Left lobe of liver (tissue), 2 donors: Measurements from ENCODE around the gene TMEM81. TPM values are rescaled to one million over a fixed set of nuclear protein-coding genes. Genes with fewer than 3 reads are reported as not detected.
A peak's percentile ranks its signal among the peaks of the same experiment; 100 is the strongest.

ENCODE experiments used
- ATAC-seq: fragments of 200-7000 bp; cut with Tn5 transposase; one replicate; pipeline ENCODE4 v1.9.1; 2020; ENCODE audit warnings: mild to moderate bottlenecking, moderate library complexity
- DNase-seq: peaks from one replicate; pipeline ENCODE4 v3.0.0-alpha.2; 2020; ENCODE audit warnings: low spot score
- total RNA-seq: library from RNA; stranded (reverse); gene quantifications from one replicate; pipeline ENCODE4 v1.2.1, GENCODE V29; 2021
- donor health status: DM: no; HTN: no; CAD: no; lungs with moderate emphysema.
- donor health status: DM: no; HTN: yes; CAD: no.

Gene TMEM81
- total RNA-seq, 1 donor from 2014 or later: 2.2 TPM

DNA sequence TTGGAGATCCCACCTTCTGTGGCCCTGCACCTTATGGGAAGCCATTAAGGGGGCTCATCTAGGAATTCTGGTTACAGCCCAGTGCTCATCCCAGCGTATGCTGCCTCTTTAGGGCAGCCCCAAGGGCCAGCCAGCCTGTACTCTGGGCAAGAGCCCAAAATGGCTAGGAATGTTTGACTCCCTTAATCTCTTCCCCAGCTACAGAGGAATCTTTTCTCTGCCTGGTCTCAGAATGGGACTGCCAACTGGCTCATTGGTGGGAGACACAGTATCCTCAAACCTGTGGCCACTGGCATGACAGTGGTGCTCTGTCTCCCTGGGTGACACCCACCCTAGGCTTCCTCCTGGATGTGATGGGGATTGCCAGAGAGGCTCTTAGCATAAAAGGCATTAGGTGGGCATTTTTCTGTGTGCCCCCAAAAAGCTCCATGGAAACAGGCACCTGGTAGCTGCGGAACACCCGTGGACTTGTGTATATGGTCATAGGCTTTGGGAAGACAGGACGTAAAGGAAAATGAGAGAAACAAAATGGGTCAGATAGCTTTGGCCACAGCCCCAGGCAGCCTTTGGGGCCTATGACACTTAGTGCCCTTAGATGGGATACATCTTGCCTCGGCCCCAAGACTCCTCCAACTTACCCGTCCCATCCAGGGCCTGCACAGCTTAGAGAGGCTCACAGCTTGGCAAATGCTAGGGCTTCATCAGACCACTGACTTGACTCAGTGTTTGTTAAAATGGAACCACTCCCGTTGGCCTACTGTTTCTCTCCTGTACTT, 6.9 kb downstream of the TMEM81 start:
- no peak for DNase-seq
- ATAC-seq: no peak

DNA sequence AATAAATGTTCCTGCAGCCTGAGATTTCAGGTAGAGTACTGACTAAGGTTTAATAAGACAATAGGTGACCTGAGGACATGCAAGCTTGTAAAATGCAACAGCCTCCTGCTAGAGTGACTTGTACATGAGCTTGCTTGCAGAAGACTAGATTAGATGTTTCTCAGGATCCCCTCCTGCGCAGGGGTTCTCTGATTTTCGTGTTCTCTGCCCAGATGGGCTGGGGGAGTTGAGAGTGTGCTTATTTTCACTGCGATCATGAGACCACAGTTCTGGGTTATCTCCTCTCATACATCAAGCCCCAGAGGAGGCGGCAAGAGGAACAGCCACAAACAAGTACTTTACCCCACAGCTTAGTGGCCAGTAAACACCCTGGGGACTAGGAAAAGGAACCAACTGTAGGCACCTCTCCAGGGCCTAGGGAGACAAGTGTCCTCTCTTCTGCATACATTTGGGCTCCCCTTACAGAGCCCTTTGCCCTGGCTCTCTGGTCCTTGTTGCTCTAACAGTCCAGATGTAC, 8.0 kb downstream of the TMEM81 start:
- ATAC-seq: no peak
- no peak for DNase-seq

DNA sequence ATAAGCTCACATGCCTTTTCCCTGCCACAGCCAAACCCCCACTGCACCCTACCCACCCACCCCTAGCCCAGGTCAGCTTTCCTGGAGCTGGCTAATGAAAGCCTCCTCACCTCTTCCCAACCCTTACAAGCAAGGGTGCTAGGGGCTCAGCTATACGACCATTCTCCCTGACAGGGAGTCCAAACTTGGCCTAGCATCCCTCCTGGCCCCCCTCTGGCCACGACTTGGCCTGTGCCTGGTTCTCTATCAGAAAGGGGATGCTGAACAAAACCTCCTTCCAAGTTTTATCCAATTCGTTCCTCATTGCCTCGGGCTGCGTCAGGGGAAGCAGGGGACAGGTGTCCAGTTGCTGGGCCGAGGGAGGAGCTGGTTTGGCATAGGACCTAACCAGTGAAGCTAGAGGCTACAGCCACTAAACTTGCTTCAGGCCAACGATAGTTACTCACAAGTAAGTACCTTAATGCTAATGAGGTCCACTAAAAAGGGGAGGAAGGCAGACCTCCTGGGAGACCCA, 8.6 kb downstream of the TMEM81 start:
- DNase-seq (no peak), ATAC-seq (no peak)

DNA sequence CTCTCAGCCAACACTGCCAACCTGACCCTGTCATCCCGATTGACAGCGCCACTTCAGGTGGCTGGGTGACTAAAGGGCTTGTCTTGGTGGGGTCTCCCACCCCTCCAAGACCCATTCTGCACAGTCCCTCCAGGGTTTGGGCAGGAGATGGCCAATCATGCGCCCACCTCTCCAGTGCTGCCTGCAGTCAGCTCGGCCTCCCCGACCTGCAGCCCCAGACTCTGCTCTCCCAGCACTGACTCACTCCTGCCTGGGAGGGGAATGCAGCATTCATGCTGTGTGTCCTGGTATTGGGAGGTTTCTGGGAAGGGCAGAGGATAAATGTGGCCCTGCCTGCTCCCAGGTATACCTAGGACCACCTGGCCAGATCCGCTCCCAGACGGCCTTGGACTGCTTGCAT, 9.7 kb downstream of the TMEM81 start:
- no peak for ATAC-seq
- DNase-seq: no peak

DNA sequence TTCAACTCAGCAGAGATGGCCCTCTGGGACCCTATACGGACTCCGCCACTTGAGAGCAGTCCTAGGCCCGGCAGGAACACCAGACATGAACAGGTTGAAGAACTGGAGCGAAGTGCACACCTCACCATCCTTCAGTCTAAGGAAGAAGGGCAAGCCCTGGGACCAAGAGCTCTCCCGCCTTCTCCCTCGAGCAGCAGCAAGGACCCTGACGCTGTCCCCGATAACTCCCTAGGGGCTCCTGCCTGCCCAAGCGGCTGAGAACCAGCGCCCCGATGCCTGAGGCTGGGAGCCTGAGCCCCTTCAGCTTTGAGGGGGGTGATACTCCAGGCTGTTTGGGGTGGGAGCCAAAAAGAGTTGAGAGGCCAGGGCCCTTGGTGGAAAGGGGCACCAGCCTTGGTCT, 10.2 kb downstream of the TMEM81 start:
- DNase-seq (no peak), ATAC-seq (no peak)

DNA sequence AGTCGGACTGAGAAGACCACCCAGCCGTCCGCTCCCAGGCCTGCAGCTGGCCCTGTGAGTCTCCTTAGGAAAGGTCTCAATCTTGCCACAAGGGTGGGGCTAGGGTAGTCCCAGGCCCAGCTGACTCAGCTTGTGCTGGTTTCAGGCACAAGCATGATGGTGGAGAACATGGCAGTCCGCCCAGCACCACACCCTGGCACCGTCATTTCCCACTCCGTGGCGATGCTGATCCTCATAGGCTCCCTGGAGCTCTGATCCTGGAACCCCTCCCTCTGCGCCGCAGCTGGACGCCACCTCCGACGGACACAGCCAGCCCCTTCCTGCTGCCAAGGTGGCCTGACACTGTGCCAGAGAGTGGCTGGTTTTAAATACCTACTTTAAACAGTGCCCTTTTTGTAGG, 10.7 kb downstream of the TMEM81 start:
- DNase-seq: no peak
- ATAC-seq: no peak

DNA sequence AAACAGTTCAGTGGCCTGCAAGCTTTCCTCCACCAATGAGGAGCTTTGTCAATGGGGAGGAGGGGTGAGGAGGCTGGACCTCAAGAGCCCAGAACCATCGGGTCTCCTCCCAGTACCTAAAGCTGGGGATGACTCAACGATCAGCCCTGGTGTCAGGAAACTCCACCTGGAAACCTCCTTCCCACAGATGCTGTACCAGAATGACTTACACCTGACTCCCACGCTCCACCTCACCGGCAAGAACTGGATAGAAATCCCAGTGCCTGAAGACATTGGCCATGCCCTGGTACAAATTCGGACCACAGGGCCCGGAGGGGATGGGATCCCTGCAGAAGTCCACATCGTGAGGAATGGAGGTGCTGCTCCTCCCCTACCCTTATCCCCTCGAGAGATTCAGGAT, 11.4 kb downstream of the TMEM81 start:
- no peak for DNase-seq
- ATAC-seq: no peak

DNA sequence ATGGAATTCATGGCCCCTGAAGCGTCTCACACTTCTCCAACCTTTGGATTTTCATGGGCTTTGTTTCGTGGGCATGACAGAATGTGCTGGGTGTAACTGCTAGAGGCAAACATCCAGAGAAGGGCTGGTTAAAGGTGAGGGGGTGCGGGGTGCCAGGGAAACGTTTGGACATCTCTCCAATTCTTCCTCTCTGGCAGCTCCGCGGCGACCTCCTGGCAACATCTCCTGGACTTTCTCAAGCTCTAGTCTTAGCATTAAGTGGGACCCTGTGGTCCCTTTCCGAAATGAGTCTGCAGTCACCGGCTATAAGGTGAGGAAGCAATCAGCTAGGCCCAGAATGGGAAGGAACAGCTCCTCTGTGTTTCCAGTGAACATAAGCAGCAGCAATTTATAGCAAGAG, 12.0 kb downstream of the TMEM81 start:
- no peak for DNase-seq
- ATAC-seq: no peak

DNA sequence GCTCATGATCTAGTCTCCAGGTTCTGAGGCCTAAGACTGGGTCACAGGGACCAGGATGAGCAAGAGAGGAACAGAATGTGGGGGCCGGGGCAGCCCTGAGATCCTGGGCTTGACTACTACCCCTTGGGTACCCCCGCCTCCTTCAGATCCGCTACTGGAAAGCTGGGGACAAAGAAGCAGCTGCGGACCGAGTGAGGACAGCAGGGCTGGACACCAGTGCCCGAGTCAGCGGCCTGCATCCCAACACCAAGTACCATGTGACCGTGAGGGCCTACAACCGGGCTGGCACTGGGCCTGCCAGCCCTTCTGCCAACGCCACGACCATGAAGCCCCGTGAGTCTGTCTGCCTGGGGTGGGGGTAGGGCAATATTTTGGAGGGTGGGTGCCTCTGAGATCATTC, 12.5 kb downstream of the TMEM81 start:
- DNase-seq: no peak
- no peak for ATAC-seq

DNA sequence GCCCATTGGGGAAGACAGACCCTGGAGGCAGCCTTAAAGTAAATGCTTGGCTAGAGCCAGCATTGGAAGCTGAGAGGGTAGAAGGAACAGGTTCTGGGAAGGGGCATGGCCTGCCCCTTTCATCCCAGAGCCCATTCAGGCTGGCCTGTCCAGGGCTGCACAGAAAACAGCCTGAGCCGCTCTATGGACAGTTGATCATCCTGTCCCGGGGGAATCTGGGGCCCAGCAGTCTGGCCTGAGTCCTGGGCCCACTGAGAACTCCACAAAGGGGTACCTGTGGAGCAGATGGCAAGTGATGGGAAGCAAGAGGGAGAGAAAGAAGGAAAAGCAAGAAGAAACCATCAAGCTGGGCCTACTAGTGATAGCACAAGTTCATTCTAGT, 13.2 kb downstream of the TMEM81 start:
- DNase-seq (no peak), ATAC-seq (no peak)

DNA sequence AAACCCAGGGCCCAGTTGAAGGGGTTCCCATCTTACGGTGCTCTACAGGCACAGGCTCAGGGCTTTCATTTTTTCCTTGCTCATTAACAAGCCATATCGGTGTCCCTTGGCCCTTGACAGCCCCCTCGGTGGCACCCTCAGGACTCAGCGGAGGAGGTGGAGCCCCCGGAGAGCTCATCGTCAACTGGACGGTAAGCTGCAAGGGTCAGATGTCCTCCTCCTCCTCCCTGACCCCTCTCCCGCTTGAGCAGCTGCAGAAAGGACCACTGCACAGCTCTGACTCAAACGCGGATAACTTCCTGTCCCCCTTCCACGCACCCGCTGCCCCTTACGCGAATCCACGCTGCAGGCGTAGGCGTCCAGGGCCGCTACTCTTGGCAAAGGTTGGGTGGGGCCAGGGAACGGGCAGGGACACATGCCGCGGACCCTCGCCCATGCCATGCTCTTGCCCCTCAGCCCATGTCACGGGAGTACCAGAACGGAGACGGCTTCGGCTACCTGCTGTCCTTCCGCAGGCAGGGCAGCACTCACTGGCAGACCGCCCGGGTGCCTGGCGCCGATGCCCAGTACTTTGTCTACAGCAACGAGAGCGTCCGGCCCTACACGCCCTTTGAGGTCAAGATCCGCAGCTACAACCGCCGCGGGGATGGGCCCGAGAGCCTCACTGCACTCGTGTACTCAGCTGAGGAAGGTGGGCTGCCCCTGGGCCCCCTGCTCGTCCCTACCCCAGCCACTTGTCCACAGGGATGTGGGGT, 14.7 kb downstream of the TMEM81 start:
- ATAC-seq (no peak), DNase-seq (peak; percentile 47)

DNA sequence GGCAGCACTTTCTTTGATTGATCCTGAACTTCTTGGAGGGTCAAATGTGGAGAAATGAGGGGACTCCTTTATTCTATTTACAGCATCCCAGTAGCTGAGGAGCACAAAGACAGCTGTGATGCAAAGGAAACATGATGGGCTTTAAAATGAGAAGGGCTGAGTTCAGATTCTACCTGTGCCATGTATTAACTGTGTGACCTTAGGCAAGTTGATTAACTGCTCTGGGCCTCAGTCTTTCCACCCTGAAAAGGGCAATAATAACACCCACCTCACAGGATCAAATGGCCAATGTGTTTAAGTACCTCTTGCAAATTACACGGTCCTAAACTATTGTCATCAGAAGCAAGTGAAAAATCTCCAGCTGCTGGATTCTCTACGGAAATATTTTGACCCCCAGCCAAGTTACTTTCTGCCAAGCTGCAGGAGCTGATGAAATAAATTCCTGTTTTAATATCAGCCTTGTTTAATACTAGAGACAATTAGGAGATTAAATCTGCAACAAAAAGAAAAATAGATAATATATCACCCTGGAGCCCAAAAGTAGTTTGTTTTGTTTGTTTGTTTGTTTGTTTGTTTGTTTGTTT, 15.7 kb downstream of the TMEM81 start:
- ATAC-seq (no peak), DNase-seq (no peak)

DNA sequence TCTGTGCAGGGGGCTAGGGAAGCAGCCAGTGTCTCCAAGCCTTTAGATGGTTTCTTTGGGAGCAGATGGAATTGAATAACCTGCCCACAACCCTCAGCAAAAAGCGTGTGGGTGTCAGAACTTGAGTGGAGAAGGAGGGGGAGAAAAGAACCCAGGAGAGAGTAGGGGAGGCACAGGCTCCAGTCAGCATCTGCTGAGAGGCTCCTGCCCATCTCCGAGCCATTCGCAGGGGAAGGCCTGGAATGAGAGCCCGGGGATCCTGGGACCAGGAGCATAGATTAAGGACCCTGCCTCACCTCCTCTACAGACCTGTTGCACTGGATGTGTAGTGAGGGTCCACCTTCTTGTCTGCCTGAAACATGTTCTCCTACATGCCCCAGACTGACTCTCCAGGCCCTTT, 16.3 kb downstream of the TMEM81 start:
- DNase-seq: no peak
- ATAC-seq: no peak

DNA sequence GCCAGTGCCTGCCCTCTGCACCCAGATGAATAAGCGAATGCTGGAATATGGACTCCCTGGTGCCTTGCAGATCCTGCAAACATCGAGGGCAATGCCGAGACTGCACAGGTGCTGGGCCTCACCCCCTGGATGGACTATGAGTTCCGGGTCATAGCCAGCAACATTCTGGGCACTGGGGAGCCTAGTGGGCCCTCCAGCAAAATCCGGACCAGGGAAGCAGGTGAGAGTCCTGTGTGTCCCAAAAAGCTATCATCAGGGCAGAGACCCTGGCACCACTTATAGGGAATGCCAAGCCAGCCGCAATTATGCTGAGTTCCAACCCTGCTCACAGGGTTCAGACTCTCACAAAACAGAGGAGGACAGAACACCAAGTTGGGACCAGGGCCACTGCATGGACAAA, 17.2 kb downstream of the TMEM81 start:
- no peak for ATAC-seq
- DNase-seq: no peak

DNA sequence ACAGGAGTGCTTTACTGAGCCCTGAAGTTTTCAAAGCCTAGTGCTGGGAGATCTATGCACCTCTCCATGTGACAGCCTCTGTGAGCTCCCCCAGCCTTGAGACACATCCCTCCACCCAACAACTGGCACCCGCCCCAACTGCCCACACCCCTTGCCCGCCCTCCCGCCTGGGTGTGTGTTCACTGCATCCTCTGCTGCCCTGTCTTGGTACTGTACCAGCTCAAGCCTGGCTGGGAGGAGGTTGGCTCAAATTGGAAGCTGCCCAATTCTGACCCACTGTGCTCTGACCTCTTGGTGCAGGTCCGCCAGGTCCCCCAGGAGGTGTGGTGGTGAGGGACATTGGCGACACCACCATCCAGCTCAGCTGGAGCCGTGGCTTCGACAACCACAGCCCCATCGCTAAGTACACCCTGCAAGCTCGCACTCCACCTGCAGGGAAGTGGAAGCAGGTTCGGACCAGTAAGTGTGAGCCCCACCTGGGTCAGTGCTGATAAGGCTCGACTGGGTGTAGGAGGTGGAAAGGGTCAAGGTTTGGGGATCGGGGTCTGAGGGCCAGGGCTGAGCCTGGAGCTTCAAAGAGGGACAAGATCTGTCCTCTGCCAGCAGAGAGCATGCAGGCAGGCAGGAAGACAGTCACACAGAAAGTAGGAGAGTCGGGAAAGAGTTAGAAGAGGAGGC, 18.0 kb downstream of the TMEM81 start:
- ATAC-seq: no peak
- DNase-seq: no peak

DNA sequence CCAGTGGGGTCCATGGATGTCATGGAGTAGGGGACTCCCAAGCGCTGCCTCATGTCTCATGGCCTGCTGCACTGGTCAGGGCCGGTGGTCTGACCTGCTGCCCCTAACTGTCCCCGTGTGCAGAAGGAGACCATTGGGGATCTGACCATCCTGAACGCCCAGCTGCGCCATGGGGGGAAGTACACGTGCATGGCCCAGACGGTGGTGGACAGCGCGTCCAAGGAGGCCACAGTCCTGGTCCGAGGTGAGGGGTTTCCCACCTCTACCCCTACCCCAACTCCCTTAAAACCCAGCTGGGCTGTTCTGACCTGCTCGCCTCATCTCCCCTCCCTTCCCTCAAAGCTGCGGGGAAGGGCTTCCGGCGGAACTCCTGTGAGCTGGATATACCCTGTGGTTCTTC, 18.6 kb downstream of the TMEM81 start:
- ATAC-seq (no peak), DNase-seq (no peak)

DNA sequence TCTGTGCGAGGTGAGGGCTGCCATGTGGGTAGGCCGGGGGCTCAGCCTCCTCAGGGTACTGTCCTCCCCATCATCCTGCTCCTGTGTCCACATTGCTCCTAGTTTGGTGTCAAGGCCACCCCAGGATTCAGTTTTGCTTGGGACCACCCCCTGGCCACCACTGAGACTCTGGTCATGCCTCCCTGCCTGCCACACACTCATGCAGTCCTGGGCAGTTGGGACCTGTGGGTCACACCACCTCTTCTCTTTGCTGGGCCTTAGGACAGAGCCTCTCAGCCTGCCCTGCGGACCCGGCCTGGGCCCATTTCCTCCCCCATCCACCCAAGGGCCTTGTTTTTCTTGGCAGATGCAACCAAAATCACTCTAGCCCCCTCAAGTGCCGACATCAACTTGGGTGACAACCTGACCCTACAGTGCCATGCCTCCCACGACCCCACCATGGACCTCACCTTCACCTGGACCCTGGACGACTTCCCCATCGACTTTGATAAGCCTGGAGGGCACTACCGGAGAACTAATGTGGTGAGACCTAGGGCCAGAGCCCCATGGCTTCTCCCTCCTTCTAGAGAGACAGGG, 19.4 kb downstream of the TMEM81 start:
- DNase-seq: no peak
- no peak for ATAC-seq

DNA sequence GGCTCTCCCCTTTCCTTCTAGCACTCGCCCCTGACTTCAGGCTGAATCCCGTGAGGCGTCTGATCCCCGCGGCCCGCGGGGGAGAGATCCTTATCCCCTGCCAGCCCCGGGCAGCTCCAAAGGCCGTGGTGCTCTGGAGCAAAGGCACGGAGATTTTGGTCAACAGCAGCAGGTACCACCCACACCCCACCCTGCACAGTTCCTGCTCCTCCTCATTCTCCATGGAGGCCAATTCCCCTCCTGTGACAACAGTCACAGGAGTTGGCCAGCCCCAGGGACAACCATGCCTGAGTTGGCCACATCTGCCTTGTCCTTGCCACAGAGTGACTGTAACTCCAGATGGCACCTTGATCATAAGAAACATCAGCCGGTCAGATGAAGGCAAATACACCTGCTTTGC, 20.0 kb downstream of the TMEM81 start:
- DNase-seq (no peak), ATAC-seq (no peak)

DNA sequence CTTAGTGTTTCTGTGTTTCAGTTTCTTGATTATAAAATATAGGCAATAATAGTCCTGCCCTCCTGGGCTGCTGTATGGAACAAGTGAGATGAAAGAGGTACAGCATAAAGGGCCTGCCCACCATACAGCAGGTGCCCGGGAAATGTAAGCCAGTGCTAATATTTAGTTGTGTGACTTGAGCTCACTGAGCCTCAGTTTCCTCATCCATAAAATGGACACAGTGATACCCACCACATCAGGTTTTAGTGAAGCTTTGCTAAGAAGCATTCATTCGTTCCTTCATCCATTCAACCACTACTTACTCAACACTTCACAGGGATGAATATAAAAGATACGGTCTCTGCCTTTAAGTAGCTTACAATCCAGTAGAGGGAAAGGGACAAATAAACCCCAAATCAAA, 21.4 kb downstream of the TMEM81 start:
- DNase-seq: no peak
- no peak for ATAC-seq

DNA sequence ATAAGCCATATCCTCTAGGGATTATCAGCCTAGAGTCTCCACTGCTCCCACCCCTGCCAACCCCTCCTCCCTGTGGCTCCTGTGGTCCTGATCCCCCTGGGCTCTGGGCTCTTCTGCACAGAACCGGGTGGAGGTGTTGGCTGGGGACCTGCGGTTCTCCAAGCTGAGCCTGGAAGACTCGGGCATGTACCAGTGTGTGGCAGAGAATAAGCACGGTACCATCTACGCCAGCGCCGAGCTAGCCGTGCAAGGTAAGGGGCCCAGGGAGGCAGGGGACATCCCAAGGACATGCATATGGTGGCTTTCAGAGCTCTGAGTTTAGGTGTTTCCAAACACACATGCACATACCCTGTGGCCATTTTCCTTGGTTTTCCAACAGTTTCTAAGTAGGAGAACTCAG, 21.9 kb downstream of the TMEM81 start:
- ATAC-seq (no peak), DNase-seq (no peak)

DNA sequence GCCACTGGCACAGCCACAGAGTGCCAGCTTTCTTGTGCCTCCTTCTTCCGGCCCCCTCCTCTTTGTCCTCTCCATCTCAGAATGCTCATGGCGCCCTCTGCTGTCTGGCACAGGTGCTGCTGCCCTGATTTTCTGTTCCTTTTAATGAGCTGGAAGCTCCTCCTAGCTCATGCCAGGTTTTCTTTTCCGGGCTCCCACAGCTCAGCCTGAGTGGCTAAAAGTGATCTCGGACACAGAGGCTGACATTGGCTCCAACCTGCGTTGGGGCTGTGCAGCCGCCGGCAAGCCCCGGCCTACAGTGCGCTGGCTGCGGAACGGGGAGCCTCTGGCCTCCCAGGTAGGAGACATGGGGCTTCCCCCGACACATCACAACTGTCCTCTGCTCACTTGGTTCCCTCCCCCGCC, 22.6 kb downstream of the TMEM81 start:
- ATAC-seq (peak; percentile 92), DNase-seq (peak; percentile 76)
